GM12891 (cell line): ENCODE data around the gene INAFM2.
A peak's percentile ranks its signal among the peaks of the same experiment; 100 is the strongest.

Experiments used
- DNase-seq: peaks from one replicate; pipeline ENCODE4 v3.0.0; 2011; ENCODE audit warnings: low spot score; ENCODE audit not compliant: insufficient read length
- FAIRE-seq: peaks from 2 replicates; lab custom pipeline; 2011; peaks lifted over from hg19 to GRCh38; lab: Jason Lieb, UNC
- PAX5 ChIP-seq: IDR thresholded peaks from 2 replicates; pipeline ENCODE4 v1.6.1; 2011; ENCODE audit warnings: low read length, moderate library complexity, mild to moderate bottlenecking; ENCODE audit not compliant: insufficient read depth, severe bottlenecking
- POLR2A ChIP-seq: IDR thresholded peaks from 2 replicates; pipeline ENCODE4 v1.6.1; 2011; ENCODE audit warnings: low read depth, low read length, control low read depth
- POLR2AphosphoS5 ChIP-seq: IDR thresholded peaks from 2 replicates; pipeline ENCODE4 v1.6.1; 2011; ENCODE audit warnings: low read depth, low read length, control low read depth
- POU2F2 ChIP-seq: IDR thresholded peaks from 2 replicates; pipeline ENCODE4 v1.6.1; 2011; ENCODE audit warnings: low read depth, mild to moderate bottlenecking, control low read depth, low read length, moderate library complexity
- SPI1 ChIP-seq: IDR thresholded peaks from 2 replicates; pipeline ENCODE4 v1.6.1; 2011; ENCODE audit warnings: low read depth, low read length, control low read depth
- TAF1 ChIP-seq: IDR thresholded peaks from 2 replicates; pipeline ENCODE4 v1.6.1; 2011; ENCODE audit warnings: low read depth, low read length, control low read depth

INAFM2 gene

GRCh38 chr15:40312370-40313158 is 10.9 kb upstream of the INAFM2 start:
- no peak for FAIRE-seq
- TF ChIP-seq POU2F2 (no peak), POLR2AphosphoS5 (no peak), PAX5 (no peak), SPI1 (no peak), TAF1 (no peak), POLR2A (no peak)
- DNase-seq: no peak

- DNase-seq (no peak), FAIRE-seq (no peak)
- TF ChIP-seq TAF1 (no peak), PAX5 (no peak), POU2F2 (no peak), POLR2A (no peak), POLR2AphosphoS5 (no peak), SPI1 (no peak)
These were observed 9.7 kb upstream of the INAFM2 start for GRCh38 chr15:40313531-40314398.

DNA sequence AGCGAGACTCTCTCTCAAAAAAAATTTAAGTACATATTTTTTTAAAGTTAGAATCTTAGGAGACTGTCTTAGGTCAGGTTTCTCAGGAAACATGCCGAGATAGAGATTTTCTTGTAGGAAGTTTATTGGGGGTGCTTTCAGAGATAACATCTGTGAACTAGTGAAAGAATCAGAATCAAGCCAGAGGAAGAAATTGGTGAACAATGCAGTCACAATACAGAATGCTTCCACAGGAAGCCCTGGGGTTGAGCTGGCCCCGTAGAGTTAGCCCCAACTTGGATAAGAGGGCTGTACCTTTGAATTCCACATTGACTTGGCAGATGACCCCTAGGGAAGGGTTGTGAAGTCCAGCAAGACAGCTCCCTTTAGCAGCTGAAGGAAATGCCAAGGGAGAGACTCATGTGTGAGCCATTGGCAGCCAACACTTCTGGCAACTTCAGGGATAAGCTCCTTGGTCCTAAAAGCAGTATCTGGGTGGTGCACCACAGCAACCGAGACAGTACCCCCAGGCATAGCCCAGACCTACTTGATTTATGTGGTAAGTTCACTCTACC is 8.7 kb upstream of the INAFM2 start:
- TF ChIP-seq POU2F2 (no peak), POLR2AphosphoS5 (no peak), PAX5 (no peak), SPI1 (no peak), POLR2A (no peak), TAF1 (no peak)
- FAIRE-seq (no peak), DNase-seq (no peak)

DNA sequence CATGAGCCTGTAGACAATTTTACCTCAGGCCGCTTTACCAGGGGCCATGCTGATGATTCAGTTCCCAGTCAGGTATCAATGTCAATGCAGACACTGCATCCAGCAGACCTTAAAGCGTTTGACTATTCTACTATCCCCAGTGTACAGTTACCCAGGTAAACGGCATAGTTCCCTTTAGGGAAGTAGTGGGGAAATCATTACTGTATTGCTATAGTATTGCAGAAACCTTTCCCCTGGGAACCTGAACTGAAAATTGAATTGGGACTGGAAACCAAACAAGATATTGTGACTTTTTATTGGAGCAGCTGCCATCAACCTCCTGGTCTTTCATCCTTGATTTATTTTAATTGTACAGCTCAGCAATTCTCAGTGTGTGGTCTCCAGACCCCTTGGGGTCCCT is 6.6 kb upstream of the INAFM2 start:
- FAIRE-seq (no peak), DNase-seq (no peak)
- TF ChIP-seq TAF1: no peak
- no peak for TF ChIP-seq POU2F2
- TF ChIP-seq SPI1: no peak
- TF ChIP-seq POLR2AphosphoS5: no peak
- no peak for TF ChIP-seq PAX5
- TF ChIP-seq POLR2A: no peak

DNA sequence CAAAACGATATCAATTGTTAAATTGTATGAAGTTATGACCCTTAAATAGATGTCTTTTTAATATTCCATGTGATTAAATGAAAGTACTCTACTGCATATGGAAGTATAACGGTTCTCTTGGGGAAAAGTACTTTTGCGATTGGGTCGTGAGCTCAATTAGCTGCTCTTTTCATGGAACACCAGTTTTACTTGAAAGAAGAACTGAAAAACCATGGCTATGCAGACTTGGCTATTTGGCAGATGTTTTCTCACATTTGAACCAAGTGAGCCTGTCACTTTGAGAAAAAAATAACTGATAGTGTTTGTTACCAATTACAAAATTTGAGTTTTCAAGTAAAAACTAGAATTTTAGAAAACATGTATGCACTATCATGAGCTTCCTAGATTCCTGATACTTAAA is 5.9 kb upstream of the INAFM2 start:
- FAIRE-seq (no peak), DNase-seq (no peak)
- TF ChIP-seq POLR2AphosphoS5 (no peak), POLR2A (no peak), SPI1 (peak; percentile 67), TAF1 (no peak), POU2F2 (no peak)

DNA sequence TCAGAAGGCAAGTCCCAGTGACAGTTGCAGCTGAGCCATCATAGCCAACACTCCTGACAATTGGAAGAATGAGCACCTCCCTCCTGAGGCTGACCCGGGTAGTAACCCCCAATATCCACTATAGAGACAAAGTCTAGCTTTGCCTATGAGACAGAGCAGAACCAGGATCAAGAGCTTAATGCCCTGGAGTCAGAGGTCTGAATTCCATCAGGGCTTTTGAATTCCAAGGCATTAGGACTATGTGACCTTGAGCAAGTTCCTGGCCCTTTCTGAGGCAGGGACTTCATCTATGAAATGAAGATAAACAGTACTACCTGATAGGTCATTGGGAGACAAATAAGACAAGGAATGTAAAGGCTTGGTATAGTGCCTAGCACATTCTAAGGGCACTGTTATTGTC is 3.1 kb upstream of the INAFM2 start:
- TF ChIP-seq POU2F2 (no peak), SPI1 (no peak), TAF1 (no peak), POLR2AphosphoS5 (no peak), POLR2A (no peak), PAX5 (no peak)
- FAIRE-seq: no peak

GRCh38 chr15:40320931-40321371 is 2.5 kb upstream of the INAFM2 start:
- TF ChIP-seq TAF1 (no peak), POU2F2 (no peak), SPI1 (no peak)
- FAIRE-seq (peak; percentile 79), DNase-seq (no peak)

More for the DNA sequence above, 3.1 kb upstream of the INAFM2 start:
- no peak for DNase-seq

- no peak for TF ChIP-seq POU2F2
- no peak for TF ChIP-seq SPI1
- TF ChIP-seq PAX5: no peak
- no peak for TF ChIP-seq POLR2AphosphoS5
- TF ChIP-seq TAF1: no peak
- TF ChIP-seq POLR2A: no peak
- FAIRE-seq: no peak
- DNase-seq: no peak
These were observed 807 bp upstream of the INAFM2 start for GRCh38 chr15:40322531-40323238.
